Measurements from ENCODE around the gene C10orf143. TPM values are rescaled to one million over a fixed set of nuclear protein-coding genes. Genes with fewer than 3 reads are reported as not detected.
"Not testable (repeated sequence)": the region's sequence is repeated elsewhere in the genome, so short reads cannot be mapped to it uniquely, and the experiment has no call there.

The C10orf143 gene
- total and polyA plus RNA-seq, 7 donors = 1.4 to 9.6 (median 6.8) TPM

GRCh38 chr10:130112821-130113220 lies 2.2 kb upstream of the C10orf143 start:
- Histone ChIP-seq H3K9me3 (no peaks in the 10 kb centered on the region), H3K27ac (no peak overlapping the region), H3K36me3 (no peaks in the 10 kb centered on the region), H3K27me3 (no peaks in the 10 kb centered on the region), H3K4me1 (peaks cover 0 to 28% (median 24%) of the 10 kb centered on the region in 4 donors), H3K4me3 (no peak overlapping the region)
- WGBS, 2 donors = 95 to 96% methylated on average over 3 of the region's 3 CpGs
- intact Hi-C loops (cut with DNase I) = loop anchor here (5.0 kb wide), 2 partner anchors 151 to 646 kb away; partner anchors contain the start of genes EBF3 and MGMT
- TF ChIP-seq POLR2AphosphoS5 (IDR thresholded peaks at IDR 0.05) = no peak
- no peak for DNase-seq

GRCh38 chr10:130111852-130112180 lies 1.2 kb upstream of the C10orf143 start:
- peak overlapping the region; percentile 68 to 84 (median 76) for H3K4me3 ChIP-seq
- no peak for DNase-seq
- intact Hi-C loops (cut with DNase I) = loop anchor here (5.0 kb wide), 2 partner anchors 150 to 645 kb away; partner anchors contain the start of genes EBF3 and MGMT
- no peaks in the 10 kb centered on the region for H3K27me3 ChIP-seq
- H3K36me3 ChIP-seq = no peaks in the 10 kb centered on the region
- TF ChIP-seq CTCF (IDR thresholded peaks at IDR 0.05) (no peak), POLR2AphosphoS5 (IDR thresholded peaks at IDR 0.05) (no peak), POLR2A (IDR thresholded peaks at IDR 0.05) (no peak), EP300 (IDR thresholded peaks at IDR 0.05) (no peak)
- 72 to 77% methylated on average over 6 of the region's 6 CpGs for WGBS, 2 donors
- peak overlapping the region; percentile 88 to 99 (median 96) for H3K27ac ChIP-seq
- H3K9me3 ChIP-seq = no peaks in the 10 kb centered on the region
- H3K4me1 ChIP-seq = peaks cover 0 to 28% (median 24%) of the 10 kb centered on the region in 4 donors

GRCh38 chr10:130111113-130111851 lies 652 bp upstream of the C10orf143 start:
- peak overlapping the region; percentile 68 to 84 (median 76) for H3K4me3 ChIP-seq
- 1% methylated on average over 49 of the region's 49 CpGs for WGBS, 2 donors
- no peak for TF ChIP-seq EP300 (IDR thresholded peaks at IDR 0.05)
- peak; percentile 82 to 92 (median 88) for TF ChIP-seq POLR2AphosphoS5 (IDR thresholded peaks at IDR 0.05)
- TF ChIP-seq POLR2A (IDR thresholded peaks at IDR 0.05) = peak; percentile 64 to 80
- no peaks in the 10 kb centered on the region for H3K27me3 ChIP-seq
- no peaks in the 10 kb centered on the region for H3K36me3 ChIP-seq
- H3K9me3 ChIP-seq = no peaks in the 10 kb centered on the region
- peak overlapping the region; percentile 88 to 99 (median 96) for H3K27ac ChIP-seq
- DNase-seq = peak; percentile 99
- H3K4me1 ChIP-seq = peaks cover 0 to 28% (median 24%) of the 10 kb centered on the region in 4 donors
- intact Hi-C loops (cut with DNase I) = loop anchor here (5.0 kb wide), 2 partner anchors 149 to 644 kb away; partner anchors contain the start of genes EBF3 and MGMT

GRCh38 chr10:130109796-130110245 lies 809 bp downstream of the C10orf143 start:
- Histone ChIP-seq H3K4me3 (peak overlapping the region; percentile 68 to 84 (median 76)), H3K9me3 (no peaks in the 10 kb centered on the region), H3K36me3 (no peaks in the 10 kb centered on the region), H3K4me1 (peaks cover 0 to 28% (median 24%) of the 10 kb centered on the region in 4 donors), H3K27me3 (no peaks in the 10 kb centered on the region), H3K27ac (peak overlapping the region; percentile 88 to 99 (median 96))
- TF ChIP-seq CTCF (IDR thresholded peaks at IDR 0.05) (peak; percentile 54 to 92 (median 80)), POLR2AphosphoS5 (IDR thresholded peaks at IDR 0.05) (no peak)
- peak; percentile 85 for DNase-seq
- 1% methylated on average over 9 of the region's 9 CpGs for WGBS, 2 donors
- intact Hi-C loops (cut with DNase I) = loop anchor here (1.0 to 5.0 kb wide), 3 partner anchors 26 to 643 kb away; partner anchors contain the start of genes EBF3, GLRX3 and MGMT

GRCh38 chr10:130108934-130109604 lies 1.6 kb downstream of the C10orf143 start:
- H3K27ac ChIP-seq = peak overlapping the region; percentile 88 to 99 (median 96)
- TF ChIP-seq EP300 (IDR thresholded peaks at IDR 0.05) (no peak), POLR2AphosphoS5 (IDR thresholded peaks at IDR 0.05) (no peak), POLR2A (IDR thresholded peaks at IDR 0.05) (no peak), CTCF (IDR thresholded peaks at IDR 0.05) (no peak)
- no peaks in the 10 kb centered on the region for H3K27me3 ChIP-seq
- no peaks in the 10 kb centered on the region for H3K9me3 ChIP-seq
- peaks cover 0 to 3% (median 0%) of the 10 kb centered on the region in 4 donors for H3K36me3 ChIP-seq
- peaks cover 0 to 28% (median 24%) of the 10 kb centered on the region in 4 donors for H3K4me1 ChIP-seq
- DNase-seq = no peak
- intact Hi-C loops (cut with DNase I) = no loop called here
- WGBS, 2 donors = 47 to 60% methylated on average over 6 of the region's 6 CpGs
- H3K4me3 ChIP-seq = peak overlapping the region in 3 of 4 donors; percentile 68 to 84 (median 82)

- H3K27me3 ChIP-seq; intact Hi-C loops (cut with DNase I): not testable (repeated sequence)
- peaks cover 0 to 11% (median 0%) of the 10 kb centered on the region in 4 donors for H3K36me3 ChIP-seq
Observed at GRCh38 chr10:130108146-130108545, 2.5 kb downstream of the C10orf143 start.

More at GRCh38 chr10:130108146-130108545, 2.5 kb downstream of the C10orf143 start:
- peaks cover 0 to 27% (median 24%) of the 10 kb centered on the region in 4 donors for H3K4me1 ChIP-seq
- H3K27ac ChIP-seq, DNase-seq, H3K4me3 ChIP-seq, H3K9me3 ChIP-seq: not testable (repeated sequence)
- 80 to 82% methylated on average over 8 of the region's 8 CpGs for WGBS, 2 donors
